ENCODE data around the gene TBCA. TPM values are rescaled to one million over a fixed set of nuclear protein-coding genes. Genes with fewer than 3 reads are reported as not detected.

Gene TBCA
- total and polyA plus RNA-seq, 2 of the 13 experiments (the other 11 are each of a cell fraction or from before 2014, with no cell fraction given) = 93.8 to 309 TPM

DNA sequence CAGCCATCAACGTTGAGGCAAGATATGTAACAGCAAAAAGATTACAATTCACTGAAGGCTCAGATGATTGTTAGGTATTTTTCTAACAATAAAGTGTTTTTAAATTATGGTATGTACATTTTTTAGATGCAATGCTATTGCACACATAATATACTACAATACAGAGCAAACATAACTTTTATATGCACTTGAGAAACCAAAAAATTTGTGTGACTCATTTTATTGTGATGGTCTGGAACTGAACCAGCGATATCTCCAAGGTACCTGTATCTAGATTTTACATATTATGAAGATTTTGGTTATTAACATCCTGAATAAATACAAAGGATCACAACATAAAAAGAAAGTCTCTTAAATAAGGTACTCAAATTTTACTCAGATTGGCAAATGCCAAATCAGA, 41.3 kb downstream of the TBCA start (continued):
- TF ChIP-seq, protein P1, sequence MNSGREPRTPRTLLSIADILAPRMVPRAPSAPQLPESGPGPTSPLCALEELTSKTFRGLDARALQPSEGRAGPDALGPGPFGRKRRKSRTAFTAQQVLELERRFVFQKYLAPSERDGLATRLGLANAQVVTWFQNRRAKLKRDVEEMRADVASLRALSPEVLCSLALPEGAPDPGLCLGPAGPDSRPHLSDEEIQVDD (CRISPR knock-in tag; IDR thresholded peaks at IDR 0.05; ENCODE audit: borderline replicate concordance) = no peak
- TF ChIP-seq FOXK1 (CRISPR knock-in tag; IDR thresholded peaks at IDR 0.05; ENCODE audit: borderline replicate concordance, low read depth) = no peak
- no peak for TF ChIP-seq ZNF766 (CRISPR knock-in tag; IDR thresholded peaks at IDR 0.05; ENCODE audit: borderline replicate concordance)

DNA sequence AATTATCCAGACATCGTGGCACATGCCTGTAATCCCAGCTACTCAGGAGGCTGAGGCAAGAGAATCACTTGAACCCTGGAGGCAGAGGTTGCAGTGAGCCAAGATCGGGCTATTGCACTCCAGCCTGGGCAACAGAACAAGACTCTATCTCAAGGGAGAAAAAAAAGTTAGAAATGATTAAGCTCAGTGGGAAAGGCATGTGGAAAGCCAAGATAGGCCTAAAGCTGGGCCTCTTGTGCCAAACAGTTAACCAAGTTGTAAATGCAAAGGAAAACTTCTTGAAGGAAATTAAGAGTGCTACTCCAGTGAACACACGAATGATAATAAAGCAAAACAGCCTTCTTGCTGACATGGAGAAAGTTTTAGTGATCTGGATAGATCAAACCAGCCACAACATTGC, 43.0 kb downstream of the TBCA start:
- H3K36me3 ChIP-seq (replicated peaks in 1 of 2; ENCODE audit: control insufficient read depth in 1 of 2, insufficient read depth in 2 of 2, low read length in 2 of 2) = no peaks in the 10 kb centered on the region; a peak in 2 of 5 replicates
- intact Hi-C loops (cut with micrococcal nuclease; ENCODE audit: unreplicated experiment) = no loop called here
- H3K9ac ChIP-seq (ENCODE audit: insufficient read depth, low read depth, low read length) = no peak overlapping the region
- H4K20me1 ChIP-seq (ENCODE audit: insufficient read depth, low read length) = peaks cover 14% of the 10 kb centered on the region; the same call in 1 of the 2 replicates
- no peaks in the 10 kb centered on the region for H3K27me3 ChIP-seq (ENCODE audit: control insufficient read depth in 1 of 2, insufficient read depth in 2 of 2, low read length in 2 of 2)
- ChIA-PET POLR2A (no interaction called here), CTCF (ENCODE audit: low intra/inter-chr PET ratio, low total read pairs) (no interaction called here)
- in situ Hi-C loops (cut with HindIII; ENCODE audit: extremely low pct_ligation_motif_present, low pct_unique_long_range_greater_than_20kb) = no loop called here
- BruUV-seq (replicated peaks) = no TSS peak
- FAIRE-seq = no peak
- no peak for DNase-seq (ENCODE audit: low spot score)
- H3K27ac ChIP-seq (ENCODE audit: extremely low read length, insufficient read depth, low read length) = no peak overlapping the region
- H3K4me2 ChIP-seq (ENCODE audit: low read depth, low read length) = no peak overlapping the region
- no peaks in the 10 kb centered on the region for H3K4me1 ChIP-seq (ENCODE audit: insufficient read depth, low read length)
- WGBS (ENCODE audit: low lambda C conversion rate) = 89% methylated on average over 3 of the region's 3 CpGs
- ATAC-seq = no peak
- H3K4me3 ChIP-seq (replicated peaks in 1 of 3; ENCODE audit: insufficient read depth in 1 of 3, low read depth in 2 of 3, low read length in 3 of 3) = no peak overlapping the region
- H3K79me2 ChIP-seq (ENCODE audit: insufficient read depth, low read length) = peaks cover 67% of the 10 kb centered on the region
- H2AFZ ChIP-seq (ENCODE audit: low read length) = no peak overlapping the region
- no peaks in the 10 kb centered on the region for H3K9me3 ChIP-seq (ENCODE audit: low read length)
- TF ChIP-seq KLF12 (CRISPR knock-in tag; IDR thresholded peaks at IDR 0.05; ENCODE audit: borderline replicate concordance) (no peak), RBAK (CRISPR knock-in tag; IDR thresholded peaks at IDR 0.05) (no peak), PPARG (CRISPR knock-in tag; conservative IDR thresholded peaks at IDR 0.05) (no peak), ZNF549 (CRISPR knock-in tag; IDR thresholded peaks at IDR 0.05) (no peak), ZBTB2 (CRISPR knock-in tag; IDR thresholded peaks at IDR 0.05; ENCODE audit: low read depth) (no peak), ZNF333 (CRISPR knock-in tag; IDR thresholded peaks at IDR 0.05; ENCODE audit: borderline replicate concordance) (no peak), ZNF556 (CRISPR knock-in tag; IDR thresholded peaks at IDR 0.05; ENCODE audit: borderline replicate concordance) (no peak), MIER2 (CRISPR knock-in tag; IDR thresholded peaks at IDR 0.05) (no peak)
- TF ChIP-seq, protein P2, sequence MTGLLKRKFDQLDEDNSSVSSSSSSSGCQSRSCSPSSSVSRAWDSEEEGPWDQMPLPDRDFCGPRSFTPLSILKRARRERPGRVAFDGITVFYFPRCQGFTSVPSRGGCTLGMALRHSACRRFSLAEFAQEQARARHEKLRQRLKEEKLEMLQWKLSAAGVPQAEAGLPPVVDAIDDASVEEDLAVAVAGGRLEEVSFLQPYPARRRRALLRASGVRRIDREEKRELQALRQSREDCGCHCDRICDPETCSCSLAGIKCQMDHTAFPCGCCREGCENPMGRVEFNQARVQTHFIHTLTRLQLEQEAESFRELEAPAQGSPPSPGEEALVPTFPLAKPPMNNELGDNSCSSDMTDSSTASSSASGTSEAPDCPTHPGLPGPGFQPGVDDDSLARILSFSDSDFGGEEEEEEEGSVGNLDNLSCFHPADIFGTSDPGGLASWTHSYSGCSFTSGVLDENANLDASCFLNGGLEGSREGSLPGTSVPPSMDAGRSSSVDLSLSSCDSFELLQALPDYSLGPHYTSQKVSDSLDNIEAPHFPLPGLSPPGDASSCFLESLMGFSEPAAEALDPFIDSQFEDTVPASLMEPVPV (CRISPR knock-in tag; IDR thresholded peaks at IDR 0.05) = no peak
- TF ChIP-seq, protein P3, sequence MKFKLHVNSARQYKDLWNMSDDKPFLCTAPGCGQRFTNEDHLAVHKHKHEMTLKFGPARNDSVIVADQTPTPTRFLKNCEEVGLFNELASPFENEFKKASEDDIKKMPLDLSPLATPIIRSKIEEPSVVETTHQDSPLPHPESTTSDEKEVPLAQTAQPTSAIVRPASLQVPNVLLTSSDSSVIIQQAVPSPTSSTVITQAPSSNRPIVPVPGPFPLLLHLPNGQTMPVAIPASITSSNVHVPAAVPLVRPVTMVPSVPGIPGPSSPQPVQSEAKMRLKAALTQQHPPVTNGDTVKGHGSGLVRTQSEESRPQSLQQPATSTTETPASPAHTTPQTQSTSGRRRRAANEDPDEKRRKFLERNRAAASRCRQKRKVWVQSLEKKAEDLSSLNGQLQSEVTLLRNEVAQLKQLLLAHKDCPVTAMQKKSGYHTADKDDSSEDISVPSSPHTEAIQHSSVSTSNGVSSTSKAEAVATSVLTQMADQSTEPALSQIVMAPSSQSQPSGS (CRISPR knock-in tag; IDR thresholded peaks at IDR 0.05) = no peak
- TF ChIP-seq, protein P4, sequence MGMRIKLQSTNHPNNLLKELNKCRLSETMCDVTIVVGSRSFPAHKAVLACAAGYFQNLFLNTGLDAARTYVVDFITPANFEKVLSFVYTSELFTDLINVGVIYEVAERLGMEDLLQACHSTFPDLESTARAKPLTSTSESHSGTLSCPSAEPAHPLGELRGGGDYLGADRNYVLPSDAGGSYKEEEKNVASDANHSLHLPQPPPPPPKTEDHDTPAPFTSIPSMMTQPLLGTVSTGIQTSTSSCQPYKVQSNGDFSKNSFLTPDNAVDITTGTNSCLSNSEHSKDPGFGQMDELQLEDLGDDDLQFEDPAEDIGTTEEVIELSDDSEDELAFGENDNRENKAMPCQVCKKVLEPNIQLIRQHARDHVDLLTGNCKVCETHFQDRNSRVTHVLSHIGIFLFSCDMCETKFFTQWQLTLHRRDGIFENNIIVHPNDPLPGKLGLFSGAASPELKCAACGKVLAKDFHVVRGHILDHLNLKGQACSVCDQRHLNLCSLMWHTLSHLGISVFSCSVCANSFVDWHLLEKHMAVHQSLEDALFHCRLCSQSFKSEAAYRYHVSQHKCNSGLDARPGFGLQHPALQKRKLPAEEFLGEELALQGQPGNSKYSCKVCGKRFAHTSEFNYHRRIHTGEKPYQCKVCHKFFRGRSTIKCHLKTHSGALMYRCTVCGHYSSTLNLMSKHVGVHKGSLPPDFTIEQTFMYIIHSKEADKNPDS (CRISPR knock-in tag; IDR thresholded peaks at IDR 0.05) = no peak

All from HepG2 (cell line).